HG03571 (cell line): ENCODE data around the gene ADD3.

Experiments
- ATAC-seq: cut with Tn5 transposase; IDR thresholded peaks from one replicate; pipeline ENCODE4 v1.9.1; 2021; ENCODE audit not compliant: unreplicated experiment

Gene ADD3

DNA sequence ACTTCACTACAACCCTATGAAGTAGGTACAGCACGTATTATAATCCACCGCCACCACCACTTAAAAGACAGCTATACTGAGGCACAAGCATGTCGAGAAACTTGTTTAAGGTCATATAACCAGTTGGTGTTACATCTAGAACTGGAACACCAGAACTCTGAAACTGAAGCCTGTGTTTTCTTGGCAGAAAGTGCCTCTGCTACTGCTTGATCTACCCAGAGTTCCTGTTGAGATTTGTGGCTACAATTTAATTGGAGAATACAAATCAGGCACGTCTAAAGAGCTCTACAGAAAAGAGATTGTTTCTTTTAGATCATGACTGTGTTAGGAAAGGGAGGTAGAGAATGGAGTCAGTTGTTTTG, 4.3 kb upstream of the ADD3 start:
- ATAC-seq, result no peak

- no peak for ATAC-seq
These were observed 2.1 kb upstream of the ADD3 start for GRCh38 chr10:110005719-110006118.

GRCh38 chr10:110006358-110007160, 1.2 kb upstream of the ADD3 start:
- ATAC-seq, result no peak

- peak; percentile 28 for ATAC-seq
These were observed 553 bp upstream of the ADD3 start for GRCh38 chr10:110007161-110007700.

GRCh38 chr10:110008518-110009339, 945 bp downstream of the ADD3 start:
- no peak for ATAC-seq

- peak; percentile 17 for ATAC-seq
These were observed 2.1 kb downstream of the ADD3 start for GRCh38 chr10:110009736-110010475.

GRCh38 chr10:110010486-110011378, 2.9 kb downstream of the ADD3 start:
- ATAC-seq, result no peak

DNA sequence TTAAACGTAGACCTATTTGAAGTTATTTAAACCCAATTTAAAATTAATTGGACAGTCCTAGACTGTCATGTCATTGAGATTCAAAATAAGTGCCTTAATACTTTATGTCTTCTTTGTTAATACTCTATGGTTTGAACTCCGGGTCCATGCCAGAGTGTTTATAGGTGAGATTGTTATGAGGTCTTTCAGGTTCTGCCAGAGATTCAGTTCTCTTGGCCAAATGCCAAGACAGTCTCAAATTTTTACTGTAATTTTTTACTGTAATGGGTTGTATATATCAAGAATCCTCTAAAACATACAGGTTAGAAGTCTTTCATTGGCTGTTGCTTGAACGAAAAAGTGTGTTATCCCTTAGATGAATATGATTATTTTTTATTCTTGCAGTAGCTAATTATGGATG, 3.9 kb downstream of the ADD3 start:
- no peak for ATAC-seq

DNA sequence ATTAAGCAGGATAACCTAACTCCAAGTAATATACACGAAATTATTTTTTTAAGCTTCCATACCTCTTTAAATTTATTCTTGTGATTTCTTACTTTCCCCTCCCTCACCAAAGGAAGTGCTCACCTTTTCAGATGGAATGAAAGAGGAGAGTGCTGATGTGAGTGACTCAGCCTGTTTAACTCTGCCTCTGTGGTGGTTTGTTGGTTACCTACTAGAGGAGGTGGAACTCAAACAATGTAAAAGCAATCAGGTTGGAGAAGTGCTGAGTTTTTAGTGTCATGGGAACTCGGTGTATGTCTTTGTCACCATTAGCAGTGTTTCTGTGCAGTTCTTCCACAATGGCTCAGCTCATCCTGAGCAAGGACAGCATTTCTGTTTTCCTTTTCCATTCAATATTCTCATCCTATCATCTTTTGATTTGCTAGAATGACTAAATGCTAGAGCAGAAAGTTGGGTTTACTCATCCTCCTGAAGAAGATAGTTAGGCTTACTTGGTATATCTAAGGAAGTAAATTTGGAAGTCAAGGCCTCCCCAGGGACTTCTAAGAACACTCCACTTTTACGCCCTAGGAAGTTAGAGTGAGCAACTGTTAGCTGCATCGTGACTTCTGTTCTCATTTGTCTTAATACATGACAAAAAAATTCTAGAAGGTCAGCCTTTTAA, 6.0 kb downstream of the ADD3 start:
- ATAC-seq, result no peak

DNA sequence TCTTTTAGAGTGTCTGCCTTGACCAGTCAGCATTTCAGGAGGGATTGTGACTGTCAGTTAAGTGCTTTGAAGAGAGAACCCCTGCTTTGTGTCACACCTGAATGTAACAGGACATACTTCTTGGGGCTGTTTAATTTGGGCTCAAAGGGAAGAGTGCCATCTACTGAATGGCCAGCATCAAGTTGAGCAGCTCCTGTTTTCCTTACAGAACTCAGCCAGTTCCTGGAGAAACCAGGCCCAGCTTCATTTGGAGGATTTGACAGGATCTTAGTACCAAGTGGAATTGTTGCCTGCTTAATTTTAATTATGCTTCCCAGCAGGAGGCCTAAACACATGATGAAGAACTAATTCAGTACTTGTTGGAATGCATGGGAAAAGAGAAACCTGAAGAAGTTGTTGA, 8.3 kb downstream of the ADD3 start:
- ATAC-seq, result no peak

DNA sequence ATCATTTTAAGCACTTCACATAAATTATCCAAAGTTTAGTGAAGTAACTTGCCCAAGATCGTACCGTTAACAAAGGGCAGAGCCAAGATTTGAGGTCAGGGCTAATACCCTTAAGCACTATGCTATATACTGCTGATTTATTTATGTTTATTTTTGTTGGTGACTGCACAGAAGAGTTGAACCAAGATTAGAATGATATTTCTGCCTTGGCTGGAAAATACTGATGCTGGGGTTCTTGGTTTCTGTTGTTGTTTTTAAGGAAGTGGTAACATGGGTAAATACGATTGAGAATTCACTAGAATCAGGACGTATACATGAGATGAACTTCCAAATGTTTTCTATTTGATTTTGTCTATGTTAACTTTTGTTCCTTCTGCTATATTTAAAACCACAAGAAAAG, 9.3 kb downstream of the ADD3 start:
- no peak for ATAC-seq

- ATAC-seq, result no peak
These were observed 10.1 kb downstream of the ADD3 start for GRCh38 chr10:110017907-110018306.

DNA sequence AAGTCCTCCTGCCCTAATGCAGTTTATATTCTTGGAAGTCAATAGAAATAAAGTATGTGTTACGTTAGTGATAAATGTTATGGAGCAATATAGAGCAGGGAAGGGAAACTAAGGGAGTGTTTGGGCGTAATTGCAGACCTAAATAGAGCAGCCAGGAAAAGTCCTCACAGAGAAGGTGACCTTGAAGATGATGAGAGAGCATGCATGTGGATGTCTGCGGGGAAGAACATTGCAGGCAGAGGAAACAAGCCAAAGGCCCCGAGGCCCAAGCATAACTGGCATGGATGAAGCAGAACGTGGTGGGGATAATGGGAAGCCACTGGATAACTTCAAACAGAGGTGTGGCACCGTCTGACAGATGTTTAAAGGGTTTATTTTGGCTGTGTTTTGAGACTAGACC, 12.5 kb downstream of the ADD3 start:
- no peak for ATAC-seq

GRCh38 chr10:110022716-110023504, 15.1 kb downstream of the ADD3 start:
- ATAC-seq, result no peak

DNA sequence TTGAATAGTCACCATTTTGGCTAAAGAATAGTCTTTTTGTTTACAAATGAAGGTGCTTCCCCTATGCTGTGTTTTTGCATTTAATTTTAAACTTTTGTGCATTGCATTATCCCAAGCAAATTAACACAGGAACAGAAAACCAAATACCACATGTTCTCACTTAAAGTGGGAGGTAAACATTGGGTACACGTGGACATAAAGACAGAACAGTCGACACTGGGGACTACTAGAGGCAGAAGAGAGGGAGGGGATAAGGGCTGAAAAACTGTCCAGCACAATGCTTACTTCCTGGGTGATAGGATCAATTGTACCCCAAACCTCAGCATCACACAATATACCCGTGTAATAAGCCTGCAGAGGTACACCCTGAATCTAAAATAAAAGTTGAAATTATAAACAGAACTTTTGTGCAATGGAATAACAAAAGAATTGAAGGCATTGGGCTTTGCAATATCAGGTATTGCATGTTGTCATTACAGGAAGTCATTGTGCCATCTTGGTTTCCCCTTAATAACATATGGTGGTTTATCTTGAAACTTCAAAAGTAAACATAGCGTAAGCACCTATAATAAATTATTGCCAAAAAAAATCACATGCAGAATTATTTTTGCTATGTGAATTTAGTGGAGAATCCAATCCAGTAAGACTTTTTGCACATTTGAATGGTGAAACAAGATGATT, 16.1 kb downstream of the ADD3 start:
- ATAC-seq, result no peak

- no peak for ATAC-seq
These were observed 21.7 kb downstream of the ADD3 start for GRCh38 chr10:110029450-110029849.

GRCh38 chr10:110032801-110033700, 25.3 kb downstream of the ADD3 start:
- no peak for ATAC-seq
